NT2/D1 (cell line): Measurements from ENCODE around the gene IPO5.

Experiments
- YY1 ChIP-seq: IDR thresholded peaks from 2 replicates; pipeline ENCODE4 v1.6.1; 2011; ENCODE audit not compliant: insufficient read length, insufficient read depth
- ZNF274 ChIP-seq: IDR thresholded peaks from 2 replicates; pipeline ENCODE4 v1.6.1; 2011; ENCODE audit warnings: mild to moderate bottlenecking, low read depth, low read length

DNA sequence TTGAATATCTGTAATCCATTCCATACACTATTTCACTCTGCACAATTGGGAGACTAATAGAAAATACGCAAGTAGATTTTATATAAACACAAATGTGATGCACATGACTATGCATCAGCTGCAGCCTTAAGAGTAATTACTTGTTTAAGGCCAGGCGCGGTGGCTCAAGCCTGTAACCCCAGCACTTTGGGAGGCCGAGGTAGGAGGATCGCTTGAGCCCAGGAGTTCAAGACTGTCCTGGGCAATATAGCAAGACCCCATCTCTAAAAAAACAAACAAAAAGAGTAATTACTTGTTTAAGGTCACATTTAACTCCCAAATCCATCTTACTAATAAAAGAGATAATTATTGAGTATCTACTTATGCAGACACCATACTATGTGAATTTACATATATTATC, 18.0 kb downstream of the IPO5 start:
- TF ChIP-seq YY1: no peak
- no peak for TF ChIP-seq ZNF274
